Activated T-cell treated with anti-CD3 and anti-CD28 coated beads, Interleukin-2, amount 50 U/mL, for 72 hours (primary cell): ENCODE results near the gene SLC20A1. TPM values are rescaled to one million over a fixed set of nuclear protein-coding genes. Genes with fewer than 3 reads are reported as not detected.
"Not testable (repeated sequence)": the region's sequence is repeated elsewhere in the genome, so short reads cannot be mapped to it uniquely, and the experiment has no call there.

Experiments
- ATAC-seq, 2 donors: fragments of 150-1000 bp; cut with Tn5 transposase; replicated peaks in 1 of 2; 2 replicates each; pipeline ENCODE4 v1.10.0; 2021; ENCODE audit warnings: moderate library complexity in 2 of 2, mild to moderate bottlenecking in 1 of 2
- DNase-seq, 2 donors: peaks; one replicate each; pipeline ENCODE4 v3.0.0; 2021 to 2022; ENCODE audit warnings: mixed read lengths in 1 of 2
- H3K27ac Mint-ChIP-seq: one replicate; pipeline ENCODE4 v1.8.0; 2022; ENCODE audit warnings: mild to moderate bottlenecking, moderate library complexity, mixed read lengths
- H3K27me3 Mint-ChIP-seq: one replicate; pipeline ENCODE4 v1.8.0; 2022; ENCODE audit warnings: low read depth, mixed read lengths
- H3K36me3 Mint-ChIP-seq, 2 donors: one replicate each; pipeline ENCODE4 v1.8.0; 2022; ENCODE audit warnings: mixed read lengths in 2 of 2, mild to moderate bottlenecking in 1 of 2; ENCODE audit not compliant: insufficient read depth in 2 of 2
- H3K4me1 Mint-ChIP-seq: one replicate; pipeline ENCODE4 v1.8.0; 2022; ENCODE audit warnings: low read depth, mixed read lengths
- H3K4me3 Mint-ChIP-seq, 2 donors: one replicate each; pipeline ENCODE4 v1.8.0; 2022; ENCODE audit warnings: mild to moderate bottlenecking in 2 of 2, mixed read lengths in 2 of 2, moderate library complexity in 2 of 2
- H3K9me3 Mint-ChIP-seq, 2 donors: one replicate each; pipeline ENCODE4 v1.8.0; 2022; ENCODE audit warnings: mixed read lengths in 2 of 2
- total RNA-seq, 2 donors: library from RNA; stranded (reverse); gene quantifications; one replicate each; pipeline ENCODE4 v1.2.3, GENCODE V29; 2022

The SLC20A1 gene
- total RNA-seq, 2 donors from 2014 or later = 54.3 to 66.1 TPM

GRCh38 chr2:112701052-112701451, 55.3 kb downstream of the SLC20A1 start:
- Mint-ChIP-seq H3K4me1 (peaks cover 14% of the 10 kb centered on the region), H3K27me3 (peaks cover 19% of the 10 kb centered on the region), H3K36me3 (no peaks in the 10 kb centered on the region), H3K4me3 (no peak overlapping the region), H3K9me3 (no peaks in the 10 kb centered on the region), H3K27ac (peak overlapping the region; percentile 42)
- no peak for DNase-seq
- no peak for ATAC-seq

DNA sequence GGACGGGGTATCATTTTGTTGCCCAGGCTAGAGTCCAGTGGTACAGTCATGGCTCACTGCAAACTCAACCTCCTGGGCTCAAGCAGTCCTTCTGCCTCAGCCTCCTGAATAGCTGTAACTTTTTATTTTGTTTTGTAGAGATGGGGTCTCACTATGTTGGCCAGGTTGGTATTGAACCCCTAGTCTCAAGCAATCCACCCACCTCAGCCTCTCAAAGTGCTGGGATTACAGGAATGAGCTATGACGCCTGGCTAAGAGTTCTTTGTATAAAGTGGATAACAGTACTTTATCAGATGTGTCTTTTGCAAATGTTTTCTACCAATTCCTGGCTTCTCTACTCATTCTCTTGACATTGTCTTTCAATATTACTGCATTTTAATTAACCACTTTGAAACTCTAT, 57.9 kb downstream of the SLC20A1 start:
- H3K9me3 Mint-ChIP-seq = no peaks in the 10 kb centered on the region
- ATAC-seq (no peak), DNase-seq (no peak)
- H3K27me3 Mint-ChIP-seq = peaks cover 25% of the 10 kb centered on the region
- H3K4me1 Mint-ChIP-seq = peaks cover 40% of the 10 kb centered on the region
- no peak overlapping the region for H3K27ac Mint-ChIP-seq
- no peaks in the 10 kb centered on the region for H3K36me3 Mint-ChIP-seq
- H3K4me3 Mint-ChIP-seq = no peak overlapping the region

GRCh38 chr2:112705575-112705974, 59.8 kb downstream of the SLC20A1 start:
- Mint-ChIP-seq H3K4me3 (no peak overlapping the region), H3K4me1 (peaks cover 47% of the 10 kb centered on the region), H3K27me3 (peaks cover 23% of the 10 kb centered on the region), H3K9me3 (no peaks in the 10 kb centered on the region), H3K36me3 (no peaks in the 10 kb centered on the region), H3K27ac (no peak overlapping the region)
- ATAC-seq (no peak), DNase-seq (no peak)

GRCh38 chr2:112706170-112706664, 60.5 kb downstream of the SLC20A1 start:
- peak overlapping the region; percentile 43 for H3K27ac Mint-ChIP-seq
- DNase-seq (peak; percentile 76 to 81), ATAC-seq (peak; percentile 96 to 100)
- peaks cover 25% of the 10 kb centered on the region for H3K27me3 Mint-ChIP-seq
- H3K4me3 Mint-ChIP-seq = peak overlapping the region; percentile 66 to 71
- H3K36me3 Mint-ChIP-seq = no peaks in the 10 kb centered on the region
- H3K9me3 Mint-ChIP-seq = no peaks in the 10 kb centered on the region
- H3K4me1 Mint-ChIP-seq = peaks cover 47% of the 10 kb centered on the region

GRCh38 chr2:112706947-112707346, 61.2 kb downstream of the SLC20A1 start:
- ATAC-seq, H3K9me3 Mint-ChIP-seq, H3K36me3 Mint-ChIP-seq, H3K4me3 Mint-ChIP-seq, H3K27ac Mint-ChIP-seq, DNase-seq: not testable (repeated sequence)
- Mint-ChIP-seq H3K4me1 (peaks cover 46% of the 10 kb centered on the region), H3K27me3 (peaks cover 27% of the 10 kb centered on the region)

GRCh38 chr2:112708968-112709367, 63.2 kb downstream of the SLC20A1 start:
- no peak for ATAC-seq
- Mint-ChIP-seq H3K9me3 (no peaks in the 10 kb centered on the region), H3K27me3 (peaks cover 19% of the 10 kb centered on the region), H3K36me3 (no peaks in the 10 kb centered on the region), H3K4me3 (peak overlapping the region in 1 of 2 donors; percentile 4), H3K4me1 (peaks cover 58% of the 10 kb centered on the region), H3K27ac (no peak overlapping the region)
- DNase-seq = no peak

GRCh38 chr2:112709703-112710102, 64.0 kb downstream of the SLC20A1 start:
- no peak overlapping the region for H3K27ac Mint-ChIP-seq
- H3K36me3 Mint-ChIP-seq = no peaks in the 10 kb centered on the region
- H3K27me3 Mint-ChIP-seq = peaks cover 19% of the 10 kb centered on the region
- H3K4me3 Mint-ChIP-seq = no peak overlapping the region
- H3K4me1 Mint-ChIP-seq = peaks cover 58% of the 10 kb centered on the region
- DNase-seq (no peak), ATAC-seq (no peak)
- no peaks in the 10 kb centered on the region for H3K9me3 Mint-ChIP-seq

DNA sequence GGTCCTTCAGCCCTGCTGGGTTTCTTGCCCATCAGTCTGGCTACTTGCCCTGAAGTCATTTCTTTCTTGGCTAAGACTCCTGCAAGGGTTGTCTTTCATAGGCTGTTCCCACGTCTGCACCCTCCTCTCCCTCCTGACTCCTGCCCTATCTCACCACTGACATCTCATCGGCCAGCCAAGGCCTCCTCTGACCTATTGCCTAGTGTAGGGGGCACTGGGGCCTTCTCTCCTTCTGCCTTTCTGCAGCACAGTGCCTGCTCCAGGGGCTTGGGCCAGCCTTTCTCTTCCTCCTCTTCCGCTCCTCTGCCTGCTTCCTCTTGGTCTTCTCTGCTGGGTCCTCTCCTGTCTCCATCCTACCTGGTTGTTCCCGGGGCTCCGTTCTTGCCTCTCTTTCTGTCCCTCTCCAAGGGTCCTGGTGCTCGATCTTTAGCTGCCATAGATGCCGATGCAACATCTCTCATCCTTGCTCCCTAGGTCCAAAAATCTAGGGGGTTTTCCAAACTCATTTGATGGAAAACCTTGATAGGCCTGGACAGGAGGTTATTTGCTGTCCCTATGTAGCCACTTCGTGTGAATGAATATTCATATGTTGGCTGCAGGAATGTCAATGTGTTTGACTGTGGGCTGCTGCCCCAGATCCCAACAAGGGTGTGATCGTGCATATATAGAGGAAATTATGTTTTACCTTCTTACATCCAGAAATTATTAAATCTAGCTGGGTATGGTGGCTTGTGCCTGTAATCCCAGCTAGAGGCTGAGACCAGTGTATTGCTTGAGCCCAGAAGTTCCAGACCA, 65.4 kb downstream of the SLC20A1 start:
- H3K27ac Mint-ChIP-seq = no peak overlapping the region
- ATAC-seq (no peak), DNase-seq (no peak)
- H3K27me3 Mint-ChIP-seq = peaks cover 14% of the 10 kb centered on the region
- H3K4me3 Mint-ChIP-seq = no peak overlapping the region
- no peaks in the 10 kb centered on the region for H3K36me3 Mint-ChIP-seq
- peaks cover 50% of the 10 kb centered on the region for H3K4me1 Mint-ChIP-seq
- H3K9me3 Mint-ChIP-seq = no peaks in the 10 kb centered on the region

DNA sequence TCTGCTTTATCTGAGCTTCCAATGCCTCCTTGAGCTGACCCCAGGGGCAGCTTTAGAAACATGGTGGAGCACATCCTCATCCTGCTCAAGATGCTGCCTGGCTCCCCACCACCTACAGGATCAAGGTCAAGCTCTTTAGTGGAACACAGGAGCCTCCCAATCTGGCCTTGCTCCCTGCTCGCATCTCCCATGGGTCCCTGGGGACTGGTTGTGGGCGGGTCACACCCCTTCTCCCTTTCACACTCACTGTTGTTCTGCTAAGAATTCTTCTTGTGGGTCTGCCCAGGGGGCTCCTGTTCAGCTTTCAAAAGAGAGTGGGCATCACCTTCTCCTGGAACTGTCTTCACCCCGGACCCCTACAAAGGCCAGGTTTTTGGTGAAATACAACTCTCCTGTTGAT, 66.7 kb downstream of the SLC20A1 start:
- Mint-ChIP-seq H3K27ac (no peak overlapping the region), H3K9me3 (no peaks in the 10 kb centered on the region), H3K27me3 (peaks cover 9% of the 10 kb centered on the region), H3K36me3 (no peaks in the 10 kb centered on the region), H3K4me1 (peaks cover 37% of the 10 kb centered on the region), H3K4me3 (no peak overlapping the region)
- DNase-seq (no peak), ATAC-seq (no peak)

- peaks cover 31% of the 10 kb centered on the region for H3K4me1 Mint-ChIP-seq
- DNase-seq (peak; percentile 63 to 75), ATAC-seq (peak; percentile 88 to 92)
- peaks cover 9% of the 10 kb centered on the region for H3K27me3 Mint-ChIP-seq
- no peaks in the 10 kb centered on the region for H3K9me3 Mint-ChIP-seq
- H3K36me3 Mint-ChIP-seq = no peaks in the 10 kb centered on the region
- H3K27ac Mint-ChIP-seq = peak overlapping the region; percentile 9
- H3K4me3 Mint-ChIP-seq = peak overlapping the region in 1 of 2 donors; percentile 42
Observed at GRCh38 chr2:112712903-112713584, 67.3 kb downstream of the SLC20A1 start.

Other genes starting within 250 kb of the SLC20A1 start
- gene RGPD8, start 212.3 kb upstream of the SLC20A1 start, total RNA-seq = 10 to 100 TPM in 1 of 2 donors, 1 to 10 TPM in 1; 7.0 to 25.2 TPM
- gene TTL, start 163.8 kb upstream of the SLC20A1 start, total RNA-seq = 10 to 100 TPM; 28.8 to 32.5 TPM
- gene POLR1B, start 103.5 kb upstream of the SLC20A1 start, total RNA-seq = 10 to 100 TPM; 39.3 to 45.3 TPM
- 10 to 100 TPM; 30.4 to 41.8 TPM for gene CHCHD5, start 61.3 kb upstream of the SLC20A1 start, total RNA-seq
- 1 to 10 TPM in 1 of 2 donors, not detected in 1; 1.2 TPM for gene NT5DC4, start 75.1 kb downstream of the SLC20A1 start, total RNA-seq
- 10 to 100 TPM; 45.5 to 47.7 TPM for gene CKAP2L, start 118.7 kb downstream of the SLC20A1 start, total RNA-seq
- gene IL1A, start 138.6 kb downstream of the SLC20A1 start, total RNA-seq = 1 to 10 TPM; 1.4 to 6.6 TPM
- gene IL1B, start 190.8 kb downstream of the SLC20A1 start, total RNA-seq = under 1 TPM in 1 of 2 donors, not detected in 1; 0.14 TPM